SK-N-SH (cell line): ENCODE data around the gene PCK1. TPM values are rescaled to one million over a fixed set of nuclear protein-coding genes. Genes with fewer than 3 reads are reported as not detected.

ENCODE experiments used
- CTCF ChIA-PET: fragments of 300-600, 350-600 bp; formaldehyde crosslinking; extraction: SDS; loops from one replicate; lab custom pipeline; 2021; lab: Yijun Ruan, JAX
- POLR2A ChIA-PET: fragments of 350-600 bp; sonication (Branson Sonifier 250); formaldehyde crosslinking; extraction: SDS; loops from one replicate; lab custom pipeline; 2020; ENCODE audit warnings: antibody characterized with exemption, inconsistent platforms; lab: Yijun Ruan, JAX
- DNase-seq: peaks from one replicate; pipeline ENCODE4 v3.0.0; 2012
- H2AFZ ChIP-seq: fragments of 200-600 bp; sonication (generic); 2 replicates; pipeline ENCODE4 v1.8.1; 2016; ENCODE audit warnings: antibody characterized with exemption, mild to moderate bottlenecking, low read depth
- H3F3A ChIP-seq: fragments of 200-600 bp; sonication (generic); replicated peaks from 2 replicates; pipeline ENCODE3; 2016; ENCODE audit warnings: antibody characterized with exemption, mild to moderate bottlenecking; ENCODE audit not compliant: insufficient read depth
- H3K27ac ChIP-seq, 2 experiments: fragments of 200-500 bp in 1 of 2; fragments of 200-600 bp in 1 of 2; sonication (Bioruptor generic) in 1 of 2; sonication (generic), shearing (Covaris generic) in 1 of 2; 2 replicates each; pipeline versions ENCODE4 v1.5.1 to v1.6.1; 2014 to 2016; ENCODE audit warnings: low read depth in 2 of 2, inconsistent platforms in 1 of 2, low read length in 1 of 2, mild to moderate bottlenecking in 1 of 2, mixed read lengths in 1 of 2
- H3K27me3 ChIP-seq: fragments of 200-600 bp; sonication (generic), shearing (Covaris generic); 2 replicates; pipeline ENCODE4 v1.6.1; 2016; ENCODE audit warnings: mixed run types; ENCODE audit not compliant: insufficient read depth
- H3K36me3 ChIP-seq, 2 experiments: fragments of 200-500 bp in 1 of 2; fragments of 200-600 bp in 1 of 2; sonication (Bioruptor generic) in 1 of 2; sonication (generic) in 1 of 2; replicated peaks in 1 of 2; 2 replicates each; pipeline versions ENCODE3 to v1.5.1; 2014 to 2016; ENCODE audit warnings: low read length in 1 of 2, mild to moderate bottlenecking in 1 of 2; ENCODE audit not compliant: insufficient read depth in 2 of 2, control insufficient read depth in 1 of 2
- H3K4me1 ChIP-seq, 2 experiments: fragments of 200-500 bp in 1 of 2; fragments of 200-600 bp in 1 of 2; sonication (Bioruptor generic) in 1 of 2; sonication (generic), shearing (Covaris generic) in 1 of 2; 2 replicates each; pipeline versions ENCODE4 v1.5.1 to v1.6.1; 2014 to 2016; ENCODE audit warnings: low read depth in 1 of 2, low read length in 1 of 2, mixed run types in 1 of 2; ENCODE audit not compliant: insufficient read depth in 2 of 2, control insufficient read depth in 1 of 2
- H3K4me2 ChIP-seq: fragments of 200-600 bp; sonication (generic), shearing (Covaris generic); 2 replicates; pipeline ENCODE4 v1.6.1; 2017; ENCODE audit warnings: mixed run types
- H3K4me3 ChIP-seq, 2 experiments: fragments of 200-500 bp in 1 of 2; fragments of 200-600 bp in 1 of 2; sonication (Bioruptor generic) in 1 of 2; sonication (generic), shearing (Covaris generic) in 1 of 2; 2 replicates each; pipeline versions ENCODE4 v1.5.1 to v1.8.1; 2014 to 2016; ENCODE audit warnings: low read depth in 2 of 2, inconsistent platforms in 1 of 2, low read length in 1 of 2, mild to moderate bottlenecking in 1 of 2, mixed read lengths in 1 of 2, moderate library complexity in 1 of 2
- H3K79me2 ChIP-seq: fragments of 200-600 bp; sonication (generic); 2 replicates; pipeline ENCODE4 v1.8.1; 2017; ENCODE audit warnings: mild to moderate bottlenecking; ENCODE audit not compliant: insufficient read depth
- H3K9ac ChIP-seq: fragments of 200-600 bp; sonication (generic); 2 replicates; pipeline ENCODE4 v1.6.1; 2017; ENCODE audit warnings: mixed run types
- H3K9me2 ChIP-seq: fragments of 200-600 bp; sonication (generic); 2 replicates; pipeline ENCODE4 v1.6.1; 2017; ENCODE audit warnings: mixed run types
- H3K9me3 ChIP-seq: fragments of 200-600 bp; sonication (generic); 2 replicates; pipeline ENCODE4 v1.6.1; 2017; ENCODE audit warnings: mixed run types, mild to moderate bottlenecking, moderate library complexity
- H4K20me1 ChIP-seq: fragments of 200-600 bp; sonication (generic); 2 replicates; pipeline ENCODE4 v1.6.1; 2017; ENCODE audit warnings: mild to moderate bottlenecking, mixed run types; ENCODE audit not compliant: insufficient read depth
- EZH2phosphoT487 ChIP-seq: fragments of 200-600 bp; sonication (generic); IDR thresholded peaks from 2 replicates; pipeline ENCODE4 v1.6.1; 2017; ENCODE audit warnings: low read depth, mixed run types, mild to moderate bottlenecking, antibody characterized with exemption, moderate library complexity, borderline replicate concordance
- FOXM1 ChIP-seq: IDR thresholded peaks from 2 replicates; pipeline ENCODE4 v1.4.0; 2012; ENCODE audit warnings: low read depth, mild to moderate bottlenecking
- GABPA ChIP-seq: IDR thresholded peaks from 2 replicates; pipeline ENCODE4 v1.4.0; 2012; ENCODE audit warnings: low read depth, mild to moderate bottlenecking
- JUND ChIP-seq: IDR thresholded peaks from 2 replicates; pipeline ENCODE4 v1.4.0; 2012
- MXI1 ChIP-seq: IDR thresholded peaks from 2 replicates; pipeline ENCODE4 v1.6.1; 2012; ENCODE audit warnings: mild to moderate bottlenecking, low read depth, low read length, improper control_type of control experiment
- NRF1 ChIP-seq: IDR thresholded peaks from 2 replicates; pipeline ENCODE4 v1.6.1; 2012; ENCODE audit warnings: low read depth, mild to moderate bottlenecking, low read length
- PBX3 ChIP-seq: IDR thresholded peaks from 2 replicates; pipeline ENCODE4; 2012
- POLR2AphosphoS5 ChIP-seq: IDR thresholded peaks from 2 replicates; pipeline ENCODE4 v1.6.1; 2012; ENCODE audit warnings: low read depth, low read length
- RCOR1 ChIP-seq: fragments of 150-350 bp; IDR thresholded peaks from 2 replicates; pipeline ENCODE4 v1.6.1; 2017; ENCODE audit warnings: antibody characterized with exemption, low read length
- SIN3A ChIP-seq: IDR thresholded peaks from 2 replicates; pipeline ENCODE4 v1.6.1; 2012; ENCODE audit warnings: low read depth, mild to moderate bottlenecking, low read length, moderate library complexity, borderline replicate concordance
- SMC3 ChIP-seq: IDR thresholded peaks from 2 replicates; pipeline ENCODE4 v1.6.1; 2012; ENCODE audit warnings: low read depth, low read length, improper control_type of control experiment
- USF2 ChIP-seq: fragments of 150-350 bp; IDR thresholded peaks from 2 replicates; pipeline ENCODE4 v1.6.1; 2017; ENCODE audit warnings: antibody characterized with exemption, low read length, low read depth, borderline replicate concordance
- WGBS: methylation state at CpG from one replicate; pipeline ENCODE4 v1.1.6; 2017; ENCODE audit warnings: low lambda C conversion rate; 5-methylcytosine and 5-hydroxymethylcytosine counted together
- polyA plus RNA-seq, 3 experiments: library from polyadenylated mRNA; depleted of rRNA; stranded (reverse); fragments of >200 nt; gene quantifications; 2 replicates each; pipeline ENCODE4 v1.2.3, GENCODE V29; 2012
- TF ChIP-seq, protein P1 (sequence below): IDR thresholded peaks from 2 replicates; pipeline ENCODE4 v1.6.1; 2012; ENCODE audit warnings: mild to moderate bottlenecking, low read depth, low read length, moderate library complexity

Gene PCK1
- polyA plus RNA-seq, 1 of the 3 experiments (the other 2 are of a cell fraction): not detected

DNA sequence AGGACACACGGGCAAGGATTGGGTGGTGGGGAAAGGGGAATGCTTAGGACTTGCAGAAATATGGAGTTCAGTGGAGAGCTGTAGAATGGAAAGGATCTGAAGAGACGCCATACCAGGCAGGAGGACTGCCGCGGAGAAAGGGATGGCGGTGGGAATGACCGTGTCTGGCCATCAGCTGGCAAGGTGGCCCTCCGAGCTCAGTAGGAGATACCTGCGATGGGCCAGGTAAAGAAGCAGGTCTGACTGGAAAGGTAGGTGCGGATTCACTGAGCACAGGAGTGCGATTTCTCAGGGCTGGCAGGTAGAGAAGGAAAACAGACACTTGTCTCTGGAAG lies 26.0 kb downstream of the PCK1 start (continued):
- TF ChIP-seq PBX3: no peak

DNA sequence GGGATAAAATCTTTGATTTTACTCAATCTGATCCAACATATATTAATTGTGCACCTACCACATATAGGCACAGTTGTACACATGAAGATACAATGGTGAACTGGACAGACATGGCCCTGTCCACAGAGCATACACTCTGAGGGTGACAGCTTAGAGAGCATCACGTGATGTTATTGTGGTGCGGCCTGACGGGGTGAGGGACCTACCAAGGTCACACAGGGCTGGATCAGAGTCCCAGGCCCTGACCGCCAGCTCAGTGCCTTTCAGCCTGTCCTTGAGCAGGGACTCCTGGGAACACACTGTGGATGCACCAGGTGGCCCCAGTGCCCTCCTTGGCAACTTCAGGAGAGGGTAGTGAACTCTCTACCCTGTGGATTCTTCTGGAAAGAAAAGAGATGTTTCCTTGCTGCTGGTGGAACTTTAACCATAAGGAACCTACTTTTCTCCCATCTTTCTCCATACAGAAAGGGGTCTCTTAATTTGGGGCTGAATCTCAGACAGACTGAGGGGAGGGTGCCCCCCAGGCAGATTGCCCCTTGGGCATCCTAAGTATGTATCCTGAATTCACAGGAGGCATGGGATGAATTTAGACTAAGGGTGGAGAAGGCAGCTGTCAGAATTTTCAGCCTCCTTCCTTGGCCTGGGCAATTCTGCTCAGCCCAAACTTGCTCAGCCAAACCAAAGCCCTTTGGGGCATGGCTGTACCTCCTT lies 26.5 kb downstream of the PCK1 start:
- no peaks in the 10 kb centered on the region for H3K9me3 ChIP-seq
- H3K9ac ChIP-seq: no peak overlapping the region
- H3K27ac ChIP-seq: no peak overlapping the region
- peaks cover 7% of the 10 kb centered on the region; the same call in 1 of the 2 replicates for H3K27me3 ChIP-seq
- H3K4me3 ChIP-seq: no peak overlapping the region
- H3K4me1 ChIP-seq: no peaks in the 10 kb centered on the region; a peak in 1 of 4 replicates
- 45% methylated on average over 2 of the region's 4 CpGs for WGBS
- H3K36me3 ChIP-seq: no peaks in the 10 kb centered on the region
- no peaks in the 10 kb centered on the region for H3K79me2 ChIP-seq
- TF ChIP-seq SIN3A (no peak), FOXM1 (no peak), MXI1 (no peak), PBX3 (no peak), SMC3 (no peak), EZH2phosphoT487 (no peak), RCOR1 (no peak), USF2 (no peak), POLR2AphosphoS5 (no peak), JUND (no peak), GABPA (no peak), NRF1 (no peak)
- TF ChIP-seq, protein P1, sequence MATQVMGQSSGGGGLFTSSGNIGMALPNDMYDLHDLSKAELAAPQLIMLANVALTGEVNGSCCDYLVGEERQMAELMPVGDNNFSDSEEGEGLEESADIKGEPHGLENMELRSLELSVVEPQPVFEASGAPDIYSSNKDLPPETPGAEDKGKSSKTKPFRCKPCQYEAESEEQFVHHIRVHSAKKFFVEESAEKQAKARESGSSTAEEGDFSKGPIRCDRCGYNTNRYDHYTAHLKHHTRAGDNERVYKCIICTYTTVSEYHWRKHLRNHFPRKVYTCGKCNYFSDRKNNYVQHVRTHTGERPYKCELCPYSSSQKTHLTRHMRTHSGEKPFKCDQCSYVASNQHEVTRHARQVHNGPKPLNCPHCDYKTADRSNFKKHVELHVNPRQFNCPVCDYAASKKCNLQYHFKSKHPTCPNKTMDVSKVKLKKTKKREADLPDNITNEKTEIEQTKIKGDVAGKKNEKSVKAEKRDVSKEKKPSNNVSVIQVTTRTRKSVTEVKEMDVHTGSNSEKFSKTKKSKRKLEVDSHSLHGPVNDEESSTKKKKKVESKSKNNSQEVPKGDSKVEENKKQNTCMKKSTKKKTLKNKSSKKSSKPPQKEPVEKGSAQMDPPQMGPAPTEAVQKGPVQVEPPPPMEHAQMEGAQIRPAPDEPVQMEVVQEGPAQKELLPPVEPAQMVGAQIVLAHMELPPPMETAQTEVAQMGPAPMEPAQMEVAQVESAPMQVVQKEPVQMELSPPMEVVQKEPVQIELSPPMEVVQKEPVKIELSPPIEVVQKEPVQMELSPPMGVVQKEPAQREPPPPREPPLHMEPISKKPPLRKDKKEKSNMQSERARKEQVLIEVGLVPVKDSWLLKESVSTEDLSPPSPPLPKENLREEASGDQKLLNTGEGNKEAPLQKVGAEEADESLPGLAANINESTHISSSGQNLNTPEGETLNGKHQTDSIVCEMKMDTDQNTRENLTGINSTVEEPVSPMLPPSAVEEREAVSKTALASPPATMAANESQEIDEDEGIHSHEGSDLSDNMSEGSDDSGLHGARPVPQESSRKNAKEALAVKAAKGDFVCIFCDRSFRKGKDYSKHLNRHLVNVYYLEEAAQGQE: no peak
- no peaks in the 10 kb centered on the region for H3K9me2 ChIP-seq
- ChIA-PET CTCF (interaction anchor here (0.6 to 21.1 kb wide), 7 partner anchors 10 to 622 kb away, joined by 3 to 403 read pairs (median 4); no protein-coding TSS in a partner anchor), POLR2A (no interaction called here)
- DNase-seq: no peak
- no peaks in the 10 kb centered on the region for H4K20me1 ChIP-seq
- H3F3A ChIP-seq: no peaks in the 10 kb centered on the region
- no peak overlapping the region for H3K4me2 ChIP-seq
- H2AFZ ChIP-seq: no peak overlapping the region
